Measurements from ENCODE around the gene KRTAP17-1.

KRTAP17-1 gene

GRCh38 chr17:41332239-41332638 is 16.7 kb upstream of the KRTAP17-1 start:
- DNase-seq (ENCODE audit: low read depth in 2 of 2): no peak

GRCh38 chr17:41331606-41332005 is 16.1 kb upstream of the KRTAP17-1 start:
- no peak for DNase-seq (ENCODE audit: low read depth in 2 of 2)

DNA sequence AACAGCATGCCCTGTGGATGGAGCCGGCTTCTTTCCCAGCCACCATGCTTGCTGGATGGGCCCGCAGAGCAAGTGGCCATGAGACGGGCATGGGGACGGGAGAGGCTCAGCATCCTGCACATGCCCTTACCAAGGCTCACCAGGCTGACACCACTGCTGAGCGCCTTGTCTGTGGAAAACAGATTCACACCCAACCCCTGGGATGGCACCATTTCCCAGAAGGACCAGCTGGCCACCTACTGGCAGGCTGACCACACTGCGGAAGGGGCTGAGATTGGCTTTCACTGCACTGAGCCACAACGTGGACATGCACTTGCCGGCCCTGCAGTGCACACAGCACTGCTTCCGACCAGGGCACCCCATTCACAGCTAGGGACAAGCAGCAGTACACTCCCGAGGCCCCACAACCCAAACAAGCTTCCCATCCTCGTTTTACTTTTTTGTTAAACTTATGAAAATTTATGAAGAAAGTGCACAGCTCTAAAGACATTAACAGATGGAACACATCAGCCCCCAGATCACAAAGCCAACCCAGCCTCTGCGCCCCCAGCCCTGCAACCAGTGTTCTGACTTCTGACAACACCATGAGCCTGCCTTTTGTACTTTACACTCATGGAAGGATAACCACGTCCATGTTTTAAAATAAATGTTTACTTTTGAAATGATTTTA is 13.9 kb upstream of the KRTAP17-1 start:
- DNase-seq (ENCODE audit: low read depth in 2 of 2): peak in 1 of 2 donors; percentile 23

- DNase-seq (ENCODE audit: low read depth in 2 of 2): no peak
These were observed 12.7 kb upstream of the KRTAP17-1 start for GRCh38 chr17:41328207-41328606.

GRCh38 chr17:41327411-41328120 is 12.1 kb upstream of the KRTAP17-1 start:
- no peak for DNase-seq (ENCODE audit: low read depth in 2 of 2)

DNA sequence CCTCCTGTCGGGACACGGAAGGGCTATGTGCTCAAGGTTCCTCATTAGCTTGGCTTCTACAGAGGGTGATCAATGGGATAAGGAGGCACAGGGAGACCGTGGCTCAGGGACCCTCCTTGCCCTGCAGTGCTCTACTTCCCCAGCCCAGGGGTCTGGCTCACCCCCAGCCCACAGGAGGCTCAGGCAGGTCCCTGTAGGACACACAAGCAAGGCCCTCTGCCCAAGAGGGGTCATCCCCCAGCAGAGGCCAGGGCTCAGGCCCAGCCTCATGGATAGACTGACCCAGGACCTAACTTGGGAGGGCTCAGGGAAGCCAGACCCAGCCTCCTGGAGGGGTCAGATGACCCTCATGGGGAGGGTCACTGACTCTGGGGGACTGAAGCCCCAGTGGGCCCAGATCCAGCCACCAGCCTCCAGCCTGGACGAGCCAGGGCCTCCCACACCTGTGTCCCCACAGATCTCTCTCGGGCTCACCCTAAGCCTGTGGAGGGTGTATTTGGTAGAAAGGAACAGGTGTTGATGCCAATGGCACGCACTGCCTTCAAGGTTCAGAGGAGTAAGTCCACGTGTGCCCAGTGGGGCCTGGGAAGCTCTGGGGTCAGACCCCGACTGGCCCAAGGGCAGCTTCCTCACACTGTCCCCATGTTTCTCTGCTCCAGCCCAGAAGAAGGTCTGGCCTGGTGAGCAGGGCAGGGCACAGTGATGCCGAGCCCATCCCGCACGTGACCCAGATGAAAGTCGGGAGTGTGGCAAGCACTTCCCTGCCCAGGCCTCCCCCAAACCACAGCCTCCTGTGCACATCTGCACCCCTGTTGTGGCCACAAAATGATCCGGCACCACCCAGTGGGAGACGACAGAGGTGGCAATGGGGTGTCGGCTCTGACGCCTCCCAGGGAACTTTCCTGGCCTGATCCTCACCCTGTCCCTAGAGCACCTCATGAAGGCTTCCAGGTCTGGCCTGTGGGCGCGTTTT is 10.9 kb upstream of the KRTAP17-1 start:
- no peak for DNase-seq (ENCODE audit: low read depth in 2 of 2)

DNA sequence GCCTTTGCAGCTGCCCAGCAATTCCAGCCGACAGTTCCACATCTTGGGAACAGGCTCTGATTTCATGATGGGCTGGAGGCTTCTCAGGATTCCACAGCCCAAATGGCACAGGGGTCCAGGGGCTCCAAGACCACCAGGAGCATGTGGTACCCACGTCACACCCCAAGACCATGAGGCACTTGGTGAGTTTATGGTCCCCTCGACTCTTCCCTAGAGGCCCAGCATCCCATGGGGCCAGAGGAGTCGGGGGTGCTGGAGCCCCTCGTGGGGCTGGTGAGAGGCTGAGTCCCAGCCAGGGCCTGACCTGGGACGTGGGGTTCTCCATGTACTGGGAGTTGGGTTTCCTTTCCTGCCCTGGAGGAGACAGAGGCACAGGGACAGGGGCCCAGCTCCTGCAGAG is 10.1 kb upstream of the KRTAP17-1 start:
- no peak for DNase-seq (ENCODE audit: low read depth in 2 of 2)

- no peak for DNase-seq (ENCODE audit: low read depth in 2 of 2)
These were observed 9.6 kb upstream of the KRTAP17-1 start for GRCh38 chr17:41325126-41325525.

- no peak for DNase-seq (ENCODE audit: low read depth in 2 of 2)
These were observed 8.9 kb upstream of the KRTAP17-1 start for GRCh38 chr17:41324180-41325075.

GRCh38 chr17:41322903-41323895 is 7.7 kb upstream of the KRTAP17-1 start:
- DNase-seq (ENCODE audit: low read depth in 2 of 2): no peak

- DNase-seq (ENCODE audit: low read depth in 2 of 2): no peak
These were observed 6.8 kb upstream of the KRTAP17-1 start for GRCh38 chr17:41322094-41322902.

GRCh38 chr17:41318231-41318630 is 2.7 kb upstream of the KRTAP17-1 start:
- DNase-seq (ENCODE audit: low read depth in 2 of 2): no peak

DNA sequence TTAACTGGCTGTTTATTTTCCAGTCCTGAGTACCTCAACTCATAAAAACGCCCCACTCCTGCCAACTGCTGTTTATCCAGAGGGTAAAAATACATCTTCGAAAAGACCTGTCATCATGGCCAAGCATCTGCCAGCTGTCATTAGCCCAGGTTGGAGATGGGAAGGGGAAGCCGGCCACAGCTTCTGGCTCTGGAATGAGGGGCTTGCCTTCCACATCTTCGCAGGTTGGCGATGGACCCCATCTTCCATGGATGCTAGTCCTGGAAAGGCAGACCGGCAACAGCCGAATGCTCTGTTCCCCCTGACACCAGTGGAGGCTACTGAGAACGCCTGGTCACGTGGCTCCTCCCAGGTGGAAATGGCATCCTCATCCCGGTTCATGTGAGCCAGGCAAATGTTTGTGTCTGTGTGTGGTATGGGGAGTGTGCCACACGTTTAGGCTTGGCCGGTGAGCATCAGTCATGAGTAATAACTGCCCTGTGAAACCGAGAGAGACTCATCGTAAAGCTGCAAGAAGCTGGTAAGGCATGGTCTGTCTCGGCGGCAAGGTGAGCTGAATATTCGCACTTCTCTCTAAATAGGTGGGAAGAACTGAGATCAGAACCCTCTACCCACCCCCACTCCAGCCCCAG is 420 bp upstream of the KRTAP17-1 start:
- no peak for DNase-seq (ENCODE audit: low read depth in 2 of 2)

- DNase-seq (ENCODE audit: low read depth in 2 of 2): no peak
These were observed 4.4 kb downstream of the KRTAP17-1 start for GRCh38 chr17:41311111-41311510.

DNA sequence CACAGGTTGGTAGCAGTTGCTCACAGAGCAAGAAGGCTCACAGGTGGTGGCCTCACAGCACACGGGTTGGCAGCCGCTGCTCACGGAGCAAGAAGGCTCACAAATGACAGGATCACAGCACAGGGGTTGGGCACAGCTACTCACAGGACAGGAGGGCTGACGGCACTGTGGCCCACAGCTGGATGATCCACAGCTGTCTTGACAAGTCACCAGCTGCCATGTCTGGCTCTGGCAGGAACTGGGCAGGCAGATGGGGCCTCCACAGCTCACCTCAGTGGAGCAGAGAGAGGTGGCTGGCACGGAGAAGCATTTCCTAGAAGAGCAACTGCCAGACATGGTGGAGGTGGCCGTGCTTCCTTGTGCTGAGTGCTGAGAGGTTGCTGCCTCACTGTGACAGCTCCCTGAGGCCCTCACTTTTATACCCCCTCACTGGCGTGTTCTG is 6.6 kb downstream of the KRTAP17-1 start, which contains the start of gene KRTAP16-1:
Gene KRTAP16-1, minus strand, starts transcription at position 392 of the 442 bp plus-strand sequence. Its CDS starts 56 bp downstream, at position 336.
- no peak for DNase-seq (ENCODE audit: low read depth in 2 of 2)

DNA sequence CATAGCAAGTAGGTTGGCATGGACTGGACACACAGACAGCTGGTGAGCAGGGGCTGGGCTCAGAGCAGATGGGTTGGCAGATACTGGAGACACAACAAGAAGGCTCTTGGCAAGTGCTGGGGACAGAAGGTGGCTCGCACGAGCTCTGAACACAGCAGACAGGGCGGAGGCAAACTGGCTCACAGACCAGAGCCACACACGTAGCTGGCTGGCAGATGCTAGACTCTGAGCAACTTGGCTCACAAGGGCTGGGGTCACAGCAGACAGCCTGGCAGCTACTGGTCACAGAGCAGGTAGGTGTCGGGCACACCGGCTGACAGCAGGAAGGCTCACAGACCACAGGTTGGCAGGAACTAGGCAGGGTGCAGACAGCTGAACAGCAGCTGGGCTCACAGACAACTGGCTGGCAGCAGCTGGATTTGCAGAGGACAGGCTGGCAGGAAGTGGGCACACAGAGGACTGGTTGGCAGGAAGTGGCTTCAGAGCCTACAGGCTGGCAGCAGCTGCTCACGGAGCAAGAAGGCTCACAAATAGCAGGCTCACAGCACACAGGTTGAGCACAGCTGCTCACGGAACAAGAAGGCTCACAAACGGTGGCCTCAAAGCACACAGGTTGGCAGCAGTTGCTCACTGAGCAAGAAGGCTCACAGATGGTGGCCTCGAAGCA is 7.1 kb downstream of the KRTAP17-1 start:
- peak; percentile 21 to 23 for DNase-seq (ENCODE audit: low read depth in 2 of 2)

DNA sequence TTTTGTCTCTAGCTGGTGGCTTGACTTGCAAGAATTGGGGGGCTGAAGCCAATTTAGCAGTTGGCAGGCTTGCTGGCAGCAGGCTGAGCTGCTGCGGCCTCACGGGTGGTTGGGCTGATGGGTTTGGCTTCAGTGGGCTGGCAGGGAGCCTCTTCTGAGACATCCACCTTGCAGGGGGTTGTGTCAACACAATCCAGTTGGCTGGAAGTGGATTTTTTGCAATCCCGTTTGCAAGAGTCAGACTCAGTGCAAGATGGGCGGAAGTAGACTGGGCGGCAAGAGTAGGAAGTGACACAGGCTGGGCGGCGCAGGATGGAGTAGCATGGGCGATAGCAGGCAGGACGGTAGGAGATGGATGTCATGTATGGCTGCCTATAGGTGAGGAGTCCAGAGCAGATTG is 7.9 kb downstream of the KRTAP17-1 start:
- no peak for DNase-seq (ENCODE audit: low read depth in 2 of 2)

DNA sequence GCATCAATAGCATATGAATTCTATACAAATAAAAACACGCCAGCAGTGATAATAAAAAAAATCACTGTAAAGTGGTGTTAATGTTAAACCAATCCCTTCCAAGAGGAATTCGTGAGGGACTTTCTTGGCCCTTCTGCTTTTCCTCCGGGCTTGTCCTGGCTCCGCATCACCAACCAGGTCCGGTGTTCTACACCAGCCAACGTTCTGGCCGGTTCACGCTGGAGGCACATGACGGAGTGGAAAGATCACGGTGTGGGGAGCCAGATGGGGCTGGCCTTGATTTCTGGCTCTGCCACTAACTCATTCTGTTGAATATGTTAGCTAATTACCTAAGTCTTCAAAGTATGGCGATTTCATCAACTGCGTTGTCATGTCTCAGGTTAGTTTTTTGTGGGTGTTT is 11.4 kb downstream of the KRTAP17-1 start:
- no peak for DNase-seq (ENCODE audit: low read depth in 2 of 2)

All from stimulated activated CD4-positive, alpha-beta T cell treated with anti-CD3 and anti-CD28 coated beads, Interleukin-4, amount 100 ng/mL, for 48 hours (primary cell).